Middle frontal gyrus (tissue), 1 donor: ENCODE measurements around the gene FSCB.
"Not testable (repeated sequence)": the region's sequence is repeated elsewhere in the genome, so short reads cannot be mapped to it uniquely, and the experiment has no call there.

ENCODE experiments used
- DNase-seq: peaks from one replicate; pipeline ENCODE4 v3.0.0-alpha.2; 2015; ENCODE audit warnings: low spot score; ENCODE audit errors: extremely low spot score

FSCB gene

GRCh38 chr14:44507183-44507582, at the start of gene FSCB:
TSS of gene FSCB (minus strand) at chr14:44507283. CDS start at chr14:44506987, 296 bp downstream.
- DNase-seq: no peak

GRCh38 chr14:44531658-44532057, 24.6 kb upstream of the FSCB start:
- DNase-seq: no peak

GRCh38 chr14:44530475-44530874, 23.4 kb upstream of the FSCB start:
- DNase-seq: no peak

- no peak for DNase-seq
Observed at GRCh38 chr14:44529026-44529425, 21.9 kb upstream of the FSCB start.

- DNase-seq: no peak
Observed at GRCh38 chr14:44528180-44528579, 21.1 kb upstream of the FSCB start.

- DNase-seq: no peak
Observed at GRCh38 chr14:44525237-44525636, 18.2 kb upstream of the FSCB start.

GRCh38 chr14:44515668-44516067, 8.6 kb upstream of the FSCB start:
- not testable (repeated sequence) for DNase-seq

GRCh38 chr14:44508834-44509233, 1.8 kb upstream of the FSCB start:
- DNase-seq: no peak

GRCh38 chr14:44505588-44505987, 1.5 kb downstream of the FSCB start:
- no peak for DNase-seq

GRCh38 chr14:44497148-44497547, 9.9 kb downstream of the FSCB start:
- no peak for DNase-seq

GRCh38 chr14:44494137-44494536, 12.9 kb downstream of the FSCB start:
- DNase-seq: no peak

GRCh38 chr14:44490966-44491365, 16.1 kb downstream of the FSCB start:
- no peak for DNase-seq

GRCh38 chr14:44477953-44478352, 29.1 kb downstream of the FSCB start:
- no peak for DNase-seq

- DNase-seq: no peak
Observed at GRCh38 chr14:44468771-44469170, 38.3 kb downstream of the FSCB start.

- no peak for DNase-seq
Observed at GRCh38 chr14:44463356-44464004, 43.6 kb downstream of the FSCB start.

- DNase-seq: no peak
Observed at GRCh38 chr14:44462381-44462780, 44.7 kb downstream of the FSCB start.

- no peak for DNase-seq
Observed at GRCh38 chr14:44461811-44462210, 45.3 kb downstream of the FSCB start.
